HL-60 (cell line): ENCODE measurements around the gene GALNT9.

Experiments used
- GABPA ChIP-seq: IDR thresholded peaks from 2 replicates; pipeline ENCODE4 v1.6.1; 2012; ENCODE audit warnings: low read depth
- POLR2AphosphoS5 ChIP-seq: IDR thresholded peaks from 2 replicates; pipeline ENCODE4 v1.6.1; 2012; ENCODE audit warnings: low read depth
- REST ChIP-seq: IDR thresholded peaks from 2 replicates; pipeline ENCODE4 v1.6.1; 2012; ENCODE audit warnings: low read depth; ENCODE audit not compliant: insufficient replicate concordance
- SPI1 ChIP-seq: IDR thresholded peaks from 2 replicates; pipeline ENCODE4 v1.6.1; 2012; ENCODE audit warnings: low read depth, mild to moderate bottlenecking, borderline replicate concordance
- TF ChIP-seq, protein P1 (sequence below): IDR thresholded peaks from one replicate; pipeline ENCODE4 v1.5.1; 2011; ENCODE audit warnings: low read length, control low read depth, inconsistent platforms; ENCODE audit not compliant: insufficient read depth

- TF ChIP-seq, protein P1, sequence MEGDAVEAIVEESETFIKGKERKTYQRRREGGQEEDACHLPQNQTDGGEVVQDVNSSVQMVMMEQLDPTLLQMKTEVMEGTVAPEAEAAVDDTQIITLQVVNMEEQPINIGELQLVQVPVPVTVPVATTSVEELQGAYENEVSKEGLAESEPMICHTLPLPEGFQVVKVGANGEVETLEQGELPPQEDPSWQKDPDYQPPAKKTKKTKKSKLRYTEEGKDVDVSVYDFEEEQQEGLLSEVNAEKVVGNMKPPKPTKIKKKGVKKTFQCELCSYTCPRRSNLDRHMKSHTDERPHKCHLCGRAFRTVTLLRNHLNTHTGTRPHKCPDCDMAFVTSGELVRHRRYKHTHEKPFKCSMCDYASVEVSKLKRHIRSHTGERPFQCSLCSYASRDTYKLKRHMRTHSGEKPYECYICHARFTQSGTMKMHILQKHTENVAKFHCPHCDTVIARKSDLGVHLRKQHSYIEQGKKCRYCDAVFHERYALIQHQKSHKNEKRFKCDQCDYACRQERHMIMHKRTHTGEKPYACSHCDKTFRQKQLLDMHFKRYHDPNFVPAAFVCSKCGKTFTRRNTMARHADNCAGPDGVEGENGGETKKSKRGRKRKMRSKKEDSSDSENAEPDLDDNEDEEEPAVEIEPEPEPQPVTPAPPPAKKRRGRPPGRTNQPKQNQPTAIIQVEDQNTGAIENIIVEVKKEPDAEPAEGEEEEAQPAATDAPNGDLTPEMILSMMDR: no peak
- no peak for TF ChIP-seq REST
- TF ChIP-seq GABPA: no peak
- no peak for TF ChIP-seq POLR2AphosphoS5
- no peak for TF ChIP-seq SPI1
Observed at GRCh38 chr12:132260721-132261120, 68.7 kb downstream of the GALNT9 start.
